ENCODE measurements around the gene FASLG. TPM values are rescaled to one million over a fixed set of nuclear protein-coding genes. Genes with fewer than 3 reads are reported as not detected.
"Not testable (repeated sequence)": the region's sequence is repeated elsewhere in the genome, so short reads cannot be mapped to it uniquely, and the experiment has no call there.

The FASLG gene, protein sequence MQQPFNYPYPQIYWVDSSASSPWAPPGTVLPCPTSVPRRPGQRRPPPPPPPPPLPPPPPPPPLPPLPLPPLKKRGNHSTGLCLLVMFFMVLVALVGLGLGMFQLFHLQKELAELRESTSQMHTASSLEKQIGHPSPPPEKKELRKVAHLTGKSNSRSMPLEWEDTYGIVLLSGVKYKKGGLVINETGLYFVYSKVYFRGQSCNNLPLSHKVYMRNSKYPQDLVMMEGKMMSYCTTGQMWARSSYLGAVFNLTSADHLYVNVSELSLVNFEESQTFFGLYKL
- total RNA-seq = under 1 TPM in 1 of 2 donors, not detected in 1; 0.27 TPM
- long read RNA-seq = 0 reads

DNA sequence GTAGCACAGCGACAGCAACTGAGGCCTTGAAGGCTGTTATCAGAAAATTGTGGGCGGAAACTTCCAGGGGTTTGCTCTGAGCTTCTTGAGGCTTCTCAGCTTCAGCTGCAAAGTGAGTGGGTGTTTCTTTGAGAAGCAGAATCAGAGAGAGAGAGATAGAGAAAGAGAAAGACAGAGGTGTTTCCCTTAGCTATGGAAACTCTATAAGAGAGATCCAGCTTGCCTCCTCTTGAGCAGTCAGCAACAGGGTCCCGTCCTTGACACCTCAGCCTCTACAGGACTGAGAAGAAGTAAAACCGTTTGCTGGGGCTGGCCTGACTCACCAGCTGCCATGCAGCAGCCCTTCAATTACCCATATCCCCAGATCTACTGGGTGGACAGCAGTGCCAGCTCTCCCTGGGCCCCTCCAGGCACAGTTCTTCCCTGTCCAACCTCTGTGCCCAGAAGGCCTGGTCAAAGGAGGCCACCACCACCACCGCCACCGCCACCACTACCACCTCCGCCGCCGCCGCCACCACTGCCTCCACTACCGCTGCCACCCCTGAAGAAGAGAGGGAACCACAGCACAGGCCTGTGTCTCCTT is at the start of gene FASLG:
FASLG (plus strand) TSS at position 233 of the 583 bp plus-strand sequence; CDS start at position 332, 99 bp downstream.
- ATAC-seq = peak; percentile 6 to 40
- intact Hi-C loops (cut with DNase I) = no loop called here
- no peak for DNase-seq

- intact Hi-C loops (cut with DNase I) = loop anchor here in 1 of 2 donors (2.0 kb wide), 1 partner anchor 109 kb away; no protein-coding TSS in a partner anchor
- ATAC-seq (peak; percentile 22 to 53), DNase-seq (no peak)
These were observed 49.4 kb upstream of the FASLG start for GRCh38 chr1:172609528-172609927.

DNA sequence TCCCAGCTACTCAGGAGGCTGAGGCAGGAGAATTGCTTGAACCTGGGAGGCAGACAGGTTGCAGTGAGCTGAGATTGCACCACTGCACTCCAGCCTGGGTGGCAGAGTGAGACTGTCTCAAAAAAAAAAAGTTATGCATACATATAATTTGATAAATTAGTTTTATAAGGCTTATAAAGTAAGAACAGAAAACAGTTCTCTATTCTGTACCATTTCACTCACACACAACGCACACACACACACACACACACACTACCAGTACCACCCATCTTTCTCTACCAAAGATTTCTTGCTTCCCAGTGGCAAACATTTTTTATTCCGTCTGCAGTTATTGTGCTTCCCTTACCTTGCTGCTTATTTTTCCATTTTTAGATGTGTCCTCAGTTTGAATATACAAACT is 46.4 kb upstream of the FASLG start:
- intact Hi-C loops (cut with DNase I) = loop anchor here in 1 of 2 donors (10.0 kb wide), 1 partner anchor 102 kb away; no protein-coding TSS in a partner anchor
- ATAC-seq (no peak), DNase-seq (no peak)

- intact Hi-C loops (cut with DNase I) = loop anchor here in 1 of 2 donors (10.0 kb wide), 1 partner anchor 102 kb away; no protein-coding TSS in a partner anchor
- ATAC-seq = no peak
- DNase-seq = no peak
These were observed 45.6 kb upstream of the FASLG start for GRCh38 chr1:172613294-172613693.

DNA sequence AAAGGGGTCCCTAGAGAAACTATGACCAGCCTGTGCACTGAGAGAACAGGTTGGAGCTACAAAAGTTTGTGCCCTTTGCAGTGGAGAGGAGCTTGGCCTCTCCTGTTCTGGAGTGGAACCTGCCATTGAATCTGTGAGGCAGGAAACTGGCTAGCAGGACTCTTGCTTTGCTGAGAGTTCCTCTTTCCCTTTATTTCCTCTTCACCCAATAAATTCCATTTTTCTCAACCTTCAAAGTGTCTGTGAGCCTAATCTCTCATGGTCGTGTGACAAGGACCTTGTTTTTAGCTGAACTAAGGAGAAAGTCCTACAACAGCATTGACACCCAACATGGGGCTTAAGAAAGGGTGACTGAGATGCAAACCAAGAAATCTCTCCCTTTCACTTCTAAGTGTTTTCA is 42.7 kb upstream of the FASLG start:
- intact Hi-C loops (cut with DNase I) = loop anchor here in 1 of 2 donors (10.0 kb wide), 1 partner anchor 99 kb away; no protein-coding TSS in a partner anchor
- no peak for ATAC-seq
- DNase-seq = no peak

GRCh38 chr1:172616636-172617035 is 42.3 kb upstream of the FASLG start:
- DNase-seq (no peak), ATAC-seq (no peak)
- intact Hi-C loops (cut with DNase I) = loop anchor here in 1 of 2 donors (10.0 kb wide), 1 partner anchor 98 kb away; no protein-coding TSS in a partner anchor

- DNase-seq; ATAC-seq; intact Hi-C loops (cut with DNase I): not testable (repeated sequence)
These were observed 38.3 kb upstream of the FASLG start for GRCh38 chr1:172620603-172621002.

- DNase-seq = no peak
- no peak for ATAC-seq
- intact Hi-C loops (cut with DNase I) = no loop called here
These were observed 36.4 kb upstream of the FASLG start for GRCh38 chr1:172622541-172622940.

DNA sequence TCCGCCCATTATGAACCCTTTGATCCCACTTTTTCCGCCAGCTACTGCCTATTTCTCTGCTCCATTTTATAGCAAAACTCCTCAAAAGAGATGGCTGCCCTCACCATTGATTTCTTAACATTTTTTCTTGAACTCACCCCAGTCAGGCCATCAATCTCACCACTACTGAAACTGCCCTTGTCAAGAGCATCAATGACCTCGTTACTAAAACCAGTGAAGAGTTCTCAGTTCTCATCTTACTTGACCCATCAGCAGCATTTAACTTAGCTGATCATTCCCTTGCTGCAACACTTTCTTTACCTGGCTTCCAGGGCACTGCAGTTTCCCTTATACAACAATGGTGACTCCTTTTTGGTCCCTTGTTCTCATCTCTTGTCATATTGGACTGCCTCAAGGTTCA is 35.2 kb upstream of the FASLG start:
- intact Hi-C loops (cut with DNase I) = no loop called here
- ATAC-seq (no peak), DNase-seq (no peak)

DNA sequence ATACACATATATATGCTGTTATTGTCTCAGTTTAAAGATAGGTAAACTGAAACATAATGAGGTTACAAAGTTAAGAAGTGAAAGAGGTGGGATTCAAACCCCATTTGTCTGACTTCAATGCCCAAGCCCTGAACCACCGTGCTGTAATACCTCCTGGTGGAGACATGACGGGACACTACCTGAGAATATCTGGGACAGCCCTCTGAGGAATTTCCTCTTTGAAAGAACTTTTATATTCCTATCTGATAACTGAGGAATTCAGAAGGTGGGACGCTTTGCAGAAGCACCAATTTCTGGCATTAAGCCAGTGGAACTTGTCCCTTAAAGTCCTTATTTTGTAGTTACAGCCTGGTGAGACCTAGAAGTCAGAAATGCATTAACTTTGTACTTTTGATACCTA is 32.1 kb upstream of the FASLG start:
- no peak for ATAC-seq
- intact Hi-C loops (cut with DNase I) = no loop called here
- DNase-seq = no peak

DNA sequence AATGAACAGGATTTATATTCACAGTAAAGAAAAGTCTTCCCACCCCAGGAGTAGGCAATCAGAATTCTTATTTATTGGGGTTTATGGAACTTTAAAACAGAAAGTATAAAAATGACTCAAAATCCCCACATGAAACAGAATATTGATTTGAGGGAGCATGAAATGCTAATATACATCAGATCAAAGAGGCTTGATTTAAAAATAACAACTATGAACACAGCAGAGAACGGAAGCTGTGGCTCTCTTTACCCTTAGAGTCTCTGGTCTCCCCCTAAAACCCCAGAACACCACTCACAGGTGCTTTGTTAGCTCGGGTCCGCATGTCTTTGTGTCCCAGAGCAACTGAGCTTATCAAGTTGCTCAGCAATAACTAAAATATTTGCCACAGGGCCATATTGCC is 31.2 kb upstream of the FASLG start:
- intact Hi-C loops (cut with DNase I) = no loop called here
- no peak for DNase-seq
- ATAC-seq = no peak

DNA sequence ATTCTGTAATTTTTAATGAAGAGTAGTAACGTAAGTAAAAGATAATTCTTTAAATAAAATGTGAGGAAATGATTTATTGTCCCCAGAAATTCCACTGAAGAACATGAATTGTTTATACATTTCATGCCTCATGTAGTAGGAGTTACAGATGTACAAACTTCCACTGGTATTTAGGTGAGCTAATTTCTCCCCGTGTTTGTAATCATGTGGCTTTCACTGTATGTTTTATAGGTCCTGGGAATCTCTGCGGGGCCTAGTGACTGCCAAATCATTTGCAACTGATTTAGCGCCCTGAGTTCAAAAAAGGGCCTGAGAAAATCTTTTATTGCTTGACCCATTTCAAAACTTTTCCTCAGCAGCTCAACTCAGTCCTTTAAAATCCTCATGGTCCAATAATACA is 30.5 kb upstream of the FASLG start:
- DNase-seq (no peak), ATAC-seq (no peak)
- intact Hi-C loops (cut with DNase I) = no loop called here

DNA sequence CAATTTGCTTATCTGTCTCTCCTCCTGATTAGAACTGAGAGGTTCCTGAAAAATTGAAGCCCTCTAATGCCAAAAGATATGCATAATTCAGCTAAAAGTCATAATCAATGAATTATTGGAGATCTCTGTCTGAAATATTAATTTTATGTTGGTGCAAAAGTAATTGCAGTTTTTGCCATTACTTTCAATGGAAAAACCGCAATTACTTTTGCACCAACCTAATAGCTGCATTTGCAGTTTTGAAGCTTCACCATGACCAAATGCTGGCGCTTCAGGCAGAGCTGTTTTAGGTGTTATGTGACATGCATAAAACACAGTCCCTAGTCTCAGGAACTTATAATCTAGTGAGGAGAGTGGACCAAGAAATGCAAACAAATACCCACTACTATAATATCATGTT is 29.7 kb upstream of the FASLG start:
- ATAC-seq = no peak
- intact Hi-C loops (cut with DNase I) = no loop called here
- no peak for DNase-seq

- ATAC-seq (no peak), DNase-seq (no peak)
- intact Hi-C loops (cut with DNase I) = no loop called here
These were observed 29.3 kb upstream of the FASLG start for GRCh38 chr1:172629638-172630037.

DNA sequence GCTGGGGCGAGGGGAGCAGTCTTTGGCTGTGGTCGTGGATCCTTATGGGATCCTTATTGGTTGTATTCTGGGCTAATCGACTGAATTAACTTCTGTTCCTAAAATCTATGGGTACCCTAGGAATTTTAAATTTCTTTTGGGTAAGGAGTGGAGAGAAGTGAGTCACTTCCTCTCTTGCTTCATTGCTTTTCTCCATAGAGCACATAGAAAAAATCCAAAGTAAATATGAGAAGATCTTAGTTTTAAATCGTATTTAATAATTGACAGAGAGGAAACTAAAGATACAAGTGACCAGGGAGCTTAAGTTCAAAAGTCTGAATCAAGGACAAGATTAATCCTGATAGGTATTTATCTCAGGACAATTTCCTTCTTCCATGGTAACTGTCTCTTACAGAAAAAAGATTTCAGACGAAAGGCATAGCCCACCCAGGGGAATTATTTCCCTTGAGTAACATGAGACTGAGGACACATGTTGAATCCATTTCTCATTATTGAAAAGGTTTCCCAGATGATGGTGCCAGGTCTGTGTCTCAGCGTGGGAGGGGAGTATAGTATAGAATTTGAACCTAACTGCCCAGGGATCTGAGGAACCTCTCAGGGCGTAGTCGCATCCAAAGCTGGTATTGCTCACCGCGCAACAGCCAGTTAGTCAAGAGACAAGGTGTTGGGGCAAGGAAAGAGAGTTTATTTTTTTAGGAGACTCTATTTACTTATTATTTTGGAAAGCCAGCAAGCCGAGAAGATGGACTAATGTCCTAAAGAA is 28.7 kb upstream of the FASLG start:
- ATAC-seq (no peak), DNase-seq (no peak)
- intact Hi-C loops (cut with DNase I) = no loop called here

- ATAC-seq (no peak), DNase-seq (no peak)
- intact Hi-C loops (cut with DNase I) = no loop called here
These were observed 28.0 kb upstream of the FASLG start for GRCh38 chr1:172630868-172631267.

DNA sequence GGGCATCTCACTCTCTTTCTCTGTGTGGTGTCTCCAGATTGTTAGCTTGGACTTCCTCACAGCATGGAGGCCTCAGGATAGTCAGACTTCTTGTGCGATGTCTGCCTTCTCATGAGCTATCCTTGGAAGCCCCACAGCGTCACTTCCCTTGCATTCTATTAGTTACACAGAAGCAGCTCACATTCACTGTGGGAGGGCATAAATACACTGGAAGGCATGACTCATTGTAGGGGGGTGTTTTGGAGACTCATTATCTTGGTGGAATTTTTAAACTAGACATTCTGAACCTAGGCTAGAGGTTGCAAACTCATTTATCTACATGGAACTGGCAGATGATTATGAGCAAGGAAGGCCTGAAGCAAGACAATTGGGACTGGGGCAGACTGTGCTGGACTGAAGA is 21.4 kb upstream of the FASLG start:
- intact Hi-C loops (cut with DNase I) = no loop called here
- peak in 1 of 2 donors; percentile 33 for ATAC-seq
- DNase-seq = no peak

GRCh38 chr1:172638249-172638648 is 20.7 kb upstream of the FASLG start:
- no peak for ATAC-seq
- intact Hi-C loops (cut with DNase I) = no loop called here
- DNase-seq = no peak

DNA sequence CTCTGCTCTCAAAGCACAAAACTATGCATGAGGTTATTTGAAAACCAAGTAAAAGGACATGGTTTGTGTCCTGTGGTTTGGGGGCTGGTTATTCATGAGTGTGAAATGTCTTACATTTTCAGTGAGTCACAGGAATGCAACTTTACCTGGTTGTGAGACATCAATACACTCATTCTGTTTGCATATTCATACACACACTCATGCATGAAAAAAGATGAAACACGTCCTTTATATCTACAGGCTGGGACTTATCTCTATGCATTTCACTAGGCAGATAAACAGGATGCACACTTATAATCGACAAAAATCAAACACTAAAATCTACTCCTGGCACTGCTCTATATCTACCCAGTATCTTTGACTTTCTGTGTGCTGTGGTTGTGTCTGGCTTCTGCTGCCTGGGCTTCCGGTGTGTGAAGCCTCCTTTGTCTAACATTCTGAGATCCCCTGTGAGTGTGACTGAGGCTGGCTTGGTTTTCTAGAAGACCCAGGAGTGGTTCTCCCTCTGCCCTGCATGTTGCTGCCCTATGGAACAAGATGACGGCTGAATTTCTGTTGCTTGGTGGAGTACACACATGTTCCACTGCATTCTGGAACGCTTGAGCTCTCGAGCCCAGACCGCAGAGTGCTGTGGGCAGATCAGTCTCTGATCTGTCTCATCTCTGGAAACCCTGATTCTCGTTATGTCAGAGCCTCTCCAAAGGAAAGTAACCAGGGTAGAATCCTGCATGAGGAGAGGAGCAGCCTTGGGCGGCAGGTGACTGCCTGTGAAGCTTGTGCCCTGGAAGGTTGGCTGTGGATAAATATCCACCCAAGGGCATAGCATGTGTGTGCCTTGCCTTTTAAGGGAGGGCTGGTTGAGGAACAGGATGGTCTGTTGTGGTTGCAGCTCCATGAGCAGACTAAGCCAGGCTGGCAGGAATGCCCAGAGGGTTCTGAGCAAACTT is 19.7 kb upstream of the FASLG start:
- peak; percentile 33 to 38 for ATAC-seq
- DNase-seq = no peak
- intact Hi-C loops (cut with DNase I) = no loop called here
